ENCODE results near the gene LRRC61.

The LRRC61 gene

GRCh38 chr7:150372271-150373048 is 49.3 kb downstream of the LRRC61 start:
- no peak for DNase-seq

- no peak for DNase-seq
Measured at GRCh38 chr7:150373049-150373801, 50.1 kb downstream of the LRRC61 start.

- DNase-seq = no peak
Measured at GRCh38 chr7:150374026-150374425, 50.9 kb downstream of the LRRC61 start.

- no peak for DNase-seq
Measured at GRCh38 chr7:150374472-150374871, 51.3 kb downstream of the LRRC61 start.

- no peak for DNase-seq
Measured at GRCh38 chr7:150375662-150376521, 52.7 kb downstream of the LRRC61 start.

- no peak for DNase-seq
Measured at GRCh38 chr7:150376560-150376959, 53.4 kb downstream of the LRRC61 start.

GRCh38 chr7:150377196-150377595 is 54.0 kb downstream of the LRRC61 start:
- DNase-seq = no peak

- DNase-seq = no peak
Measured at GRCh38 chr7:150377635-150378034, 54.5 kb downstream of the LRRC61 start.

- peak; percentile 50 for DNase-seq
Measured at GRCh38 chr7:150378115-150378852, 55.1 kb downstream of the LRRC61 start.

- peak; percentile 83 for DNase-seq
Measured at GRCh38 chr7:150378853-150379440, 55.8 kb downstream of the LRRC61 start, which contains the start of gene ZNF775. TSS of gene ZNF775 (plus strand) at chr7:150379330. CDS start at chr7:150388471, 9,141 bp downstream.

GRCh38 chr7:150379441-150380379 is 56.6 kb downstream of the LRRC61 start:
- DNase-seq = peak; percentile 31

GRCh38 chr7:150380463-150380862 is 57.3 kb downstream of the LRRC61 start:
- DNase-seq = no peak

GRCh38 chr7:150381096-150381495 is 57.9 kb downstream of the LRRC61 start:
- no peak for DNase-seq

GRCh38 chr7:150381785-150382122 is 58.6 kb downstream of the LRRC61 start:
- no peak for DNase-seq

- no peak for DNase-seq
Measured at GRCh38 chr7:150382123-150382843, 59.1 kb downstream of the LRRC61 start.

GRCh38 chr7:150382844-150383225 is 59.7 kb downstream of the LRRC61 start:
- no peak for DNase-seq

- DNase-seq = no peak
Measured at GRCh38 chr7:150383710-150384397, 60.7 kb downstream of the LRRC61 start.

- DNase-seq = no peak
Measured at GRCh38 chr7:150384406-150385301, 61.5 kb downstream of the LRRC61 start.

- no peak for DNase-seq
Measured at GRCh38 chr7:150385302-150385723, 62.2 kb downstream of the LRRC61 start.

Measured in NCI-H1694 (cell line).